ENCODE measurements around the gene SRBD1.
"Not testable (repeated sequence)": the region's sequence is repeated elsewhere in the genome, so short reads cannot be mapped to it uniquely, and the experiment has no call there.

SRBD1 gene

DNA sequence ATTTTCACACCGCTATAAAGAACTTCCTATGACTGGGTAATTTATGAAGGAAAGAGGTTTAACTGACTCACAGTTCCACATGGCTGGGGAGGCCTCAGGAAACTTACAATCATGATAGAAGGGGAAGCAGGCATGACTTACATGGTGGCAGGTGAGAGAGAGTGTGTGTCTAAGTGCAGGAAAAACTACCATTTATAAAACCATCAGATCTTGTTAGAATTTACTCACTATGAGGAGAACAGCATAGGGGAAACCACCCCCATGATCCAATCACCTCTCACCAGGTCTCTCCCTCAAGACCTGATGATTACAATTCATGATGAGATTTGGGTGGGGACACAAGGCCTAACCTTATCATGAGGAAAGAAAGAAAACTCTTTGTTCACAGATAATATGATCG is 174.6 kb downstream of the SRBD1 start:
- Histone ChIP-seq H3K36me3 (ENCODE audit: insufficient read depth, low read length) (no peaks in the 10 kb centered on the region), H3K27ac (ENCODE audit: low read depth, low read length) (no peak overlapping the region), H3K27me3 (ENCODE audit: control insufficient read depth in 1 of 2, insufficient read depth in 2 of 2, low read length in 2 of 2) (no peaks in the 10 kb centered on the region), H3K4me1 (ENCODE audit: insufficient read depth, low read length) (no peaks in the 10 kb centered on the region), H3K9me3 (ENCODE audit: low read length) (no peaks in the 10 kb centered on the region), H3K4me3 (ENCODE audit: low read depth in 1 of 2, low read length in 2 of 2) (no peak overlapping the region), H3K9ac (ENCODE audit: low read length) (no peak overlapping the region)

DNA sequence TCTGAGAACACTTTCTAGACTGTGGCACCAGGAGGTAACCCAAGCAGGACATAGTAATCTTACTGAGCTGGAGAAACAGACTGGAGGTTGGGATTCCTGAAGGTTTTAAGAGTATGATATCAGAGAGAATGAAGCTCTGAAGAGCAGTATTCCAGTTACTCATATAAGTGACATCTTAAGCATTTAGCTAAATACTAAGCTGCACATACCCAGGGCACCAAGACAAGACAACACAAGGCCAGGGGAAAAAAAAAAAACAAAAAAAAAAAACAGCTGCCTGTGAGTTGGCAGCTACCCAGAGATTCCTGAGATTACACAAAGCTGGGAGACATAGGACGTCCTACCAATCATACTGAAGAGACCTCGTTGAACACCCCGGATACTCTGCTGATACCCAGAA is 175.8 kb downstream of the SRBD1 start:
- Histone ChIP-seq H3K27ac (ENCODE audit: low read depth, low read length) (no peak overlapping the region), H3K36me3 (ENCODE audit: insufficient read depth, low read length) (no peaks in the 10 kb centered on the region), H3K4me3 (ENCODE audit: low read depth in 1 of 2, low read length in 2 of 2) (no peak overlapping the region), H3K4me1 (ENCODE audit: insufficient read depth, low read length) (no peaks in the 10 kb centered on the region), H3K9ac (ENCODE audit: low read length) (no peak overlapping the region), H3K9me3 (ENCODE audit: low read length) (no peaks in the 10 kb centered on the region), H3K27me3 (ENCODE audit: control insufficient read depth in 1 of 2, insufficient read depth in 2 of 2, low read length in 2 of 2) (no peaks in the 10 kb centered on the region)

DNA sequence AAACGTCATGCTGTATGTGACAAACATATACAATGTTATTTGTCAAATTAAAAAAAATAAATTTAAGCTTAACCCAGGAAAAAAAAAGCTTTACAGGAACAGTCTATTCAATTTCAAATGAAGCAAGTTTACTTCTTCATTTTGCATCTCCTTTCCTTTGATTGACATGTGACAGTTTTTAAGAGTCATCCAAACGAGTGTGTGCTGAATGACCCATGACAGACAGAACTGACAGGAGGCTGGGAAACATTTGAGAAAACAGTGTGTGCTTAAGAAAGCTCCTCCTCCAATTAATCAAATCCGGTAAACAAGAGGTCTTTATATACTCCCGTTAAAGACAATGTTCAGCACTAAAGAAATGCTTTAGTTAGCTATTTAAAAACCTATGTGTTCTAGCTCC is 177.7 kb downstream of the SRBD1 start:
- Histone ChIP-seq H3K27me3 (ENCODE audit: control insufficient read depth in 1 of 2, insufficient read depth in 2 of 2, low read length in 2 of 2) (no peaks in the 10 kb centered on the region), H3K4me1 (ENCODE audit: insufficient read depth, low read length) (no peaks in the 10 kb centered on the region)

DNA sequence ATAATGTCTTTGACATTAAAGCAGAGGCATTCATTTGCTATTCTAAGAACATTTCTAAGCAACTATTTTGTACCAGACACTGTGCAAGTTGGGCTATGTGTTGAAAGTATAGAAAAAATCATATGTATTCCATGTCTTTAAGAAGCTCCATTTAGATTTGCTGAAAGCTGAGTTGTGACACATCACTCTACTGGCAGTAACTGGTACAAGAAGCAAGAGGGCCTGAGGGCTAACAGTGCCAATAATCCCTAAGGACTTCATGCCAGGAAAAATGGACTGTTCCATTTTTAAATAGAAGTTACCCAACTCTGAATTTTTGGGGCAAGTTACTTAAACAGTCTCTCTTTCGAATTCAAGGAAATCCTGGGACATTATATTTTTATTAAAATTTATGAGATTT is 178.7 kb downstream of the SRBD1 start:
- H3K27me3 ChIP-seq (ENCODE audit: control insufficient read depth in 1 of 2, insufficient read depth in 2 of 2, low read length in 2 of 2), result no peaks in the 10 kb centered on the region
- H3K9me3 ChIP-seq (ENCODE audit: low read length), result no peaks in the 10 kb centered on the region
- no peak overlapping the region for H3K27ac ChIP-seq (ENCODE audit: low read depth, low read length)

More for the DNA sequence above, 177.7 kb downstream of the SRBD1 start:
- Histone ChIP-seq H3K9ac (ENCODE audit: low read length) (no peak overlapping the region), H3K9me3 (ENCODE audit: low read length) (no peaks in the 10 kb centered on the region), H3K27ac (ENCODE audit: low read depth, low read length) (no peak overlapping the region), H3K36me3 (ENCODE audit: insufficient read depth, low read length) (no peaks in the 10 kb centered on the region), H3K4me3 (ENCODE audit: low read depth in 1 of 2, low read length in 2 of 2) (no peak overlapping the region)

DNA sequence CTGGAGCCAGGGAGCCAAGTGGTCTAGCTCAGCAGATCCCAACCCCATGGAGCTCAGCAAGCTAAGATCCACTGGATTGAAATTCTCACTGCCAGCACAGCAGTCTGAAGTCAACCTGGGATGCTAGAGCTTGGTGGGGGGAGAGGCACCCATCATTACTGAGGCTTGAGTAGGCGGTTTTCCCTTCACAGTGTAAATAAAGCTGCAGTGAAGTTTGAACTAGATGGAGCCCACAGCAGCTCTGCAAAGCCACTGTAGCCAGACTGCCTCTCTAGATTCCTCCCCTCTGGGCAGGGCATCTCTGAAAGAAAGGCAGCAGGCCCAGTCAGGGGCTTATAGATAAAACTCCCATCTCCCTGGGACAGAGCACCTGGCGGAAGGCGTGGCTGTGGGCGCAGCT is 185.0 kb downstream of the SRBD1 start:
- H3K4me1 ChIP-seq (ENCODE audit: insufficient read depth, low read length); H3K27ac ChIP-seq (ENCODE audit: low read depth, low read length); H3K9me3 ChIP-seq (ENCODE audit: low read length); H3K27me3 ChIP-seq (ENCODE audit: control insufficient read depth in 1 of 2, insufficient read depth in 2 of 2, low read length in 2 of 2); H3K9ac ChIP-seq (ENCODE audit: low read length); H3K36me3 ChIP-seq (ENCODE audit: insufficient read depth, low read length); H3K4me3 ChIP-seq (ENCODE audit: low read depth in 1 of 2, low read length in 2 of 2): not testable (repeated sequence)

More for the DNA sequence above, 178.7 kb downstream of the SRBD1 start:
- no peak overlapping the region for H3K9ac ChIP-seq (ENCODE audit: low read length)
- H3K4me3 ChIP-seq (ENCODE audit: low read depth in 1 of 2, low read length in 2 of 2), result no peak overlapping the region
- H3K4me1 ChIP-seq (ENCODE audit: insufficient read depth, low read length), result no peaks in the 10 kb centered on the region
- H3K36me3 ChIP-seq (ENCODE audit: insufficient read depth, low read length), result no peaks in the 10 kb centered on the region

DNA sequence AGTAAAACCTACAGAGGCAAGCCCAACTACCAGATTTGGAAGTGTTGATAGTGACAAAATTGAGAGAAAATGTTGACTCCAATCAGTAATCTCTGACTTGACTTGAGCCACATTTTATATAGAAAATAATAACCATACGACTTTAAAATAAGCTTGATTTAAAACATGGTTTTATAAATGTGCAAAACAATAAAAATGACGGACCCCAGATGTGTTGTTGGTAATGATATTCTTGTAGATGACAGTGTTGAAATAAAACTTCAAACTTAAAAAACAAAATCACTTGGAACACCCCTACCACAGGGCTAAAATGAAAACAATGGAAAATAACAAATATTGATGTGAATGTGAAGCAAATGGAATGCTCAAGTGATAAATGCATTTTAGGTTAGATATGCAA is 188.1 kb downstream of the SRBD1 start:
- Histone ChIP-seq H3K4me3 (ENCODE audit: low read depth in 1 of 2, low read length in 2 of 2) (no peak overlapping the region), H3K36me3 (ENCODE audit: insufficient read depth, low read length) (no peaks in the 10 kb centered on the region), H3K9me3 (ENCODE audit: low read length) (no peaks in the 10 kb centered on the region), H3K4me1 (ENCODE audit: insufficient read depth, low read length) (no peaks in the 10 kb centered on the region), H3K27me3 (ENCODE audit: control insufficient read depth in 1 of 2, insufficient read depth in 2 of 2, low read length in 2 of 2) (no peaks in the 10 kb centered on the region), H3K27ac (ENCODE audit: low read depth, low read length) (no peak overlapping the region), H3K9ac (ENCODE audit: low read length) (no peak overlapping the region)

DNA sequence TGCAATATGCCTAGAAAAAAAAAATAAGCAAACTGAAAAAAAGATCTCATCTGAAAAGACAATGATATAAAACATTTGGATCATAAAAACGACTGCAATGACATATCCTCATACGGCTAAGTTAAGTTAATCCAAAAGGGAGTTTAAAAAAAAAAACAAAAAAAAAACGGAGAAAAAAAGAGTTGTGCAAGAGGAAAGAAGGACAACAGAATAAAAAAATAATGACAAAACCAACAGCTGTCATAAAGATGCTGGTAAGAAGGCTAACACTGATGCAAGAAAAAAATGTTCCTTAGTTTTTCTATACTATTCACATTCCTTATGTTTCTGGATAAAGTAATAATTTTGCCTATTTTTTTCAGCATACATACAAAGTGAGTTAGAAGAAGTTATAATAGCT is 192.5 kb downstream of the SRBD1 start:
- Histone ChIP-seq H3K36me3 (ENCODE audit: insufficient read depth, low read length) (no peaks in the 10 kb centered on the region), H3K9me3 (ENCODE audit: low read length) (no peaks in the 10 kb centered on the region), H3K4me1 (ENCODE audit: insufficient read depth, low read length) (no peaks in the 10 kb centered on the region), H3K27ac (ENCODE audit: low read depth, low read length) (no peak overlapping the region), H3K9ac (ENCODE audit: low read length) (no peak overlapping the region), H3K4me3 (ENCODE audit: low read depth in 1 of 2, low read length in 2 of 2) (no peak overlapping the region), H3K27me3 (ENCODE audit: control insufficient read depth in 1 of 2, insufficient read depth in 2 of 2, low read length in 2 of 2) (no peaks in the 10 kb centered on the region)

DNA sequence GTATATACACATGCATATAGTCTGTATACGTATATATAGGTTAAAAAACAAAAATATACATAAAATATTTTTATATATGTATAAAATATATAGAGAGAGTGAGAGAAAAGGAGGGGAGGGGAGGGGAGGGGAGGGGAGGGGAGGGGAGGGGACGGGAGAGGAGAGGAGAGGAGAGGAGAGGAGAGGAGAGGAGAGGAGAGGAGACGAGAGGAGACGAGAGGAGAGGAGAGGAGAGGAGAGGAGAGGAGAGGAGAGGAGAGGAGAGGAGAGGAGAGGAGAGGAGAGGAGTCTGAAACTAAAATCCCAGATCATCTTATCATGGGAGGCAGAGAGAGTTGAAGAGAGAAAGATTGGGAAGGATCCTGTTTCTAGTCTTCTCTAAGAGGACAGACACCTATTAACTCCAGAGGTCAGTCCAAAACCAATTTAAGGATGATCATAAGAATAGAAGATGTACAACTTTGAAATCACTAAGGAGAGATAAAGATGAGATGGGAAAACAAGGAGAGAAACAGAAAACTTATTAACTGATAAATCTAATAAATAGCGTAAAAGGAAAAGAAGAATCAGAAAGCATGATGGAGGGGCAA is 195.4 kb downstream of the SRBD1 start:
- H3K9me3 ChIP-seq (ENCODE audit: low read length), result no peaks in the 10 kb centered on the region
- H3K4me3 ChIP-seq (ENCODE audit: low read depth in 1 of 2, low read length in 2 of 2), result no peak overlapping the region
- peaks cover 6% of the 10 kb centered on the region for H3K36me3 ChIP-seq (ENCODE audit: insufficient read depth, low read length)

DNA sequence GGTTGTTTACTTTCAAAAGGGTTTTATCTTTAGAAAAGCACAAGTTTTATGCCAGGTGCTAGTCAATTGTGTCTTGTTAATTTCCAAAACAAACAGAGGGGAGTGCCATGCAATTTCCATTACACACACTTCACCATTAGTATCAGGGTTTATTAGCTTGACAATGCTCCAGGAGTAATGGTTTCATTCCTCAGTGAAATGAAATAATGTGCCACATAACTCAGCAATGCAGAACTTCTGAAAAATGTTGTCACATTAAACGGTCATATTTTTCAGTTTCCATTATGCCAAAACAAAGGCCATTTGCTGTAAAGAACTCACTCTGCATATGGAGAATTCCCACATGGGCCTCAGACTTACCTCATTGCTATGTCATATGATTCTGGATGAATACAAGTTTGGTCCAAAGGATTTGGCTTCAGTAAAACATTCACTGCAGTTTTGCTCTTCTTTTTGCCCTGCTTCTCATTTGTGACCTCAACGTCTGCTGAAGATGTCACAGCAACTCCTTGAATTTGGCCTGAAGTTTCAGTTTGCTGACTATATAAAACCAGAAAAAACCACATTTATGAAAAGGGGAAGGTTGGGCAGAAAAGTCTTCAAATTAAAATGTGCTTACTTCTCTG is 198.2 kb downstream of the SRBD1 start:
- no peaks in the 10 kb centered on the region for H3K27me3 ChIP-seq (ENCODE audit: control insufficient read depth in 1 of 2, insufficient read depth in 2 of 2, low read length in 2 of 2)
- H3K9me3 ChIP-seq (ENCODE audit: low read length), result no peaks in the 10 kb centered on the region
- H3K4me1 ChIP-seq (ENCODE audit: insufficient read depth, low read length), result peaks cover 7% of the 10 kb centered on the region
- no peak overlapping the region for H3K4me3 ChIP-seq (ENCODE audit: low read depth in 1 of 2, low read length in 2 of 2)
- H3K36me3 ChIP-seq (ENCODE audit: insufficient read depth, low read length), result peaks cover 9% of the 10 kb centered on the region
- H3K27ac ChIP-seq (ENCODE audit: low read depth, low read length), result no peak overlapping the region
- H3K9ac ChIP-seq (ENCODE audit: low read length), result no peak overlapping the region

More for the DNA sequence above, 195.4 kb downstream of the SRBD1 start:
- H3K9ac ChIP-seq (ENCODE audit: low read length), result no peak overlapping the region
- no peak overlapping the region for H3K27ac ChIP-seq (ENCODE audit: low read depth, low read length)
- H3K27me3 ChIP-seq (ENCODE audit: control insufficient read depth in 1 of 2, insufficient read depth in 2 of 2, low read length in 2 of 2), result no peaks in the 10 kb centered on the region
- peaks cover 7% of the 10 kb centered on the region for H3K4me1 ChIP-seq (ENCODE audit: insufficient read depth, low read length)

DNA sequence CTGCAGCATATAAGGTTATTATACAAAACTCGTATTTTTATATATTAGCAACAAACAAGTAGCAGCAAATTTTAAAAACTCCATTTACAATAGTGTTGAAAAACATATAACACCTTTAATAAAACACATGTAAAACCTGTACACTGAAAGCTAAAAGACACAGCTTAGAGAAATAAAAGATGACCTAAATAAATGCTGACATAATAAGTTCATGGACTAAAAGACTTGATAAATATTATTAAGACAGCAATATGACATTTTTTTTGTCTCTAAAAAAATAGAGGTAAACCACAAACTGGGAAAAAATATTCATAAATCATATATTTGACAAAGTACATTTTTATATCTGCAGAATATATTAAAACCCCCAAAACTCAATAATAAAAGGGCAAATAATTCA is 201.4 kb downstream of the SRBD1 start:
- no peak overlapping the region for H3K4me3 ChIP-seq (ENCODE audit: low read depth in 1 of 2, low read length in 2 of 2)
- no peak overlapping the region for H3K9ac ChIP-seq (ENCODE audit: low read length)
- no peak overlapping the region for H3K27ac ChIP-seq (ENCODE audit: low read depth, low read length)
- peaks cover 7% of the 10 kb centered on the region for H3K4me1 ChIP-seq (ENCODE audit: insufficient read depth, low read length)
- H3K9me3 ChIP-seq (ENCODE audit: low read length), result no peaks in the 10 kb centered on the region
- H3K27me3 ChIP-seq (ENCODE audit: control insufficient read depth in 1 of 2, insufficient read depth in 2 of 2, low read length in 2 of 2), result no peaks in the 10 kb centered on the region
- peaks cover 9% of the 10 kb centered on the region for H3K36me3 ChIP-seq (ENCODE audit: insufficient read depth, low read length)

DNA sequence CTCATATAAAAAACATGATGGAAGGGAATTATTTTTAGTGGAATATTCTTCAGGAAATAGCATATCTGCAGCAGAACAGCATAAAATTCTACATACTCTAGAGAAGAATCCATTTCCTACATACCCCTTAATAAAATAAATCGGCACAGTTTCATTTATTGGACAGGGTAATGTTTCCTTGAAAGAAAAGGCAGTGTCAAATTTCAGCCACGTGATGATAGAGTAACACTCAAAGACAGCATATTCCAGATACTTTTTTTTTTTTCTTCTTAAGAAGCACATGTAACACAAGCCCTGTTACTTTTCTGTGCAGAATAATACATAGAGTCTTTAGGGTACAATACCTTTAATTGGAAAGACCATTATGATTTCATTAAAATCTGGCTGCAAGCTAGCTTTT is 204.4 kb downstream of the SRBD1 start:
- no peaks in the 10 kb centered on the region for H3K9me3 ChIP-seq (ENCODE audit: low read length)
- H3K27ac ChIP-seq (ENCODE audit: low read depth, low read length), result no peak overlapping the region
- no peaks in the 10 kb centered on the region for H3K27me3 ChIP-seq (ENCODE audit: control insufficient read depth in 1 of 2, insufficient read depth in 2 of 2, low read length in 2 of 2)
- no peaks in the 10 kb centered on the region for H3K4me1 ChIP-seq (ENCODE audit: insufficient read depth, low read length)
- H3K4me3 ChIP-seq (ENCODE audit: low read depth in 1 of 2, low read length in 2 of 2), result no peak overlapping the region
- no peak overlapping the region for H3K9ac ChIP-seq (ENCODE audit: low read length)
- peaks cover 9% of the 10 kb centered on the region for H3K36me3 ChIP-seq (ENCODE audit: insufficient read depth, low read length)

DNA sequence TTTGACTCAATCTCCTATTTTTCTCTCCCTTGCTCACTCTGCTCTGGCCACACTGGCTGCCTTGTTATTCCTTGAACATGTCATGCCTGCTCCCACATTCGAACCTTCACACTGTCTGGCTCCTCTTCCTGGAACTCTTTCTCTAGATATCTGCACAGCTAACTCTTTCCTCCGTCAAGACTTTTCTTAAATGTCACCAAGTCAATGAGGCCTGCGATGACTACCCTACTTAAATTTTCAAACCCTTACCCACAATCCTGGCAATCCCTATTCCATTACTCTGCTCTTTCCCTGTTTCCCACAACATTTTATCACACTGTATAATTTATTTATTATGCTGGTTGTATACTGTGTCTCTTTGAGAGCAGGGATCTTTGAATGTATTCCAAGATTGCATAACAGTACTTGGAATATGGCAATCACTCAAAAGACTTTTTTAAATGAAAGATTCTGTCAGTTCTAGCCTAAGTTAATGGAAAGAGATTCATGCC is 206.2 kb downstream of the SRBD1 start:
- Histone ChIP-seq H3K4me3 (ENCODE audit: low read depth in 1 of 2, low read length in 2 of 2) (no peak overlapping the region), H3K4me1 (ENCODE audit: insufficient read depth, low read length) (no peaks in the 10 kb centered on the region), H3K36me3 (ENCODE audit: insufficient read depth, low read length) (no peaks in the 10 kb centered on the region), H3K27ac (ENCODE audit: low read depth, low read length) (no peak overlapping the region), H3K9ac (ENCODE audit: low read length) (no peak overlapping the region), H3K27me3 (ENCODE audit: control insufficient read depth in 1 of 2, insufficient read depth in 2 of 2, low read length in 2 of 2) (no peaks in the 10 kb centered on the region), H3K9me3 (ENCODE audit: low read length) (no peaks in the 10 kb centered on the region)
